AG04450 (cell line): ENCODE data around the gene PCSK6. TPM values are rescaled to one million over a fixed set of nuclear protein-coding genes. Genes with fewer than 3 reads are reported as not detected.

Source experiments
- CTCF ChIA-PET: fragments of 300-600, 350-600 bp; formaldehyde crosslinking; extraction: SDS; loops from one replicate; lab custom pipeline; 2022; ENCODE audit warnings: antibody characterized with exemption, inconsistent platforms; lab: Charles Lee
- POLR2A ChIA-PET: fragments of 350-600 bp; formaldehyde crosslinking; extraction: SDS; loops from one replicate; lab custom pipeline; 2021; ENCODE audit warnings: antibody characterized with exemption, inconsistent platforms; lab: Yijun Ruan, JAX
- DNase-seq: peaks from one replicate; pipeline ENCODE4 v3.0.0-alpha.2; 2011; ENCODE audit warnings: low read depth, low spot score
- H3K27ac ChIP-seq: one replicate; pipeline ENCODE4 v1.5.1; 2012; ENCODE audit warnings: low read depth, low read length, control low read depth
- H3K27me3 ChIP-seq: one replicate; pipeline ENCODE4 v1.6.0; 2012; ENCODE audit warnings: low read length; ENCODE audit not compliant: control insufficient read depth, insufficient read depth
- H3K4me3 ChIP-seq: 2 replicates; pipeline ENCODE4 v1.5.1; 2011; ENCODE audit warnings: mild to moderate bottlenecking, low read depth, low read length, control low read depth
- H3K9me3 ChIP-seq: 2 replicates; pipeline ENCODE4 v1.5.1; 2012; ENCODE audit warnings: low read length; ENCODE audit not compliant: control insufficient read depth, insufficient read depth
- CTCF ChIP-seq: IDR thresholded peaks from 2 replicates; pipeline ENCODE4 v1.5.1; 2011; ENCODE audit warnings: low read depth, low read length, control low read depth, inconsistent platforms
- polyA plus RNA-seq: library from polyadenylated mRNA; depleted of rRNA; stranded (reverse); fragments of >200 nt; gene quantifications from 2 replicates; pipeline ENCODE4 v1.2.3, GENCODE V29; 2011

PCSK6 gene
- polyA plus RNA-seq, 1 experiment: 0.06 TPM

GRCh38 chr15:101374326-101374725, 115.2 kb downstream of the PCSK6 start:
- peaks cover 6% of the 10 kb centered on the region for H3K27me3 ChIP-seq
- CTCF ChIA-PET: no interaction called here
- no peak for TF ChIP-seq CTCF
- H3K9me3 ChIP-seq: no peaks in the 10 kb centered on the region
- no peak overlapping the region for H3K27ac ChIP-seq
- DNase-seq: no peak
- H3K4me3 ChIP-seq: no peak overlapping the region
- POLR2A ChIA-PET: no interaction called here

- no peak for TF ChIP-seq CTCF
- H3K9me3 ChIP-seq: no peaks in the 10 kb centered on the region; the same call in 1 of the 2 replicates
- no peak overlapping the region for H3K4me3 ChIP-seq
- ChIA-PET CTCF (interaction anchor here (1.3 kb wide), 1 partner anchor 268 kb away, joined by 4 read pairs; no protein-coding TSS in a partner anchor), POLR2A (no interaction called here)
- no peak for DNase-seq
- no peak overlapping the region for H3K27ac ChIP-seq
- peaks cover 6% of the 10 kb centered on the region for H3K27me3 ChIP-seq
Measured at GRCh38 chr15:101373577-101373976, 115.9 kb downstream of the PCSK6 start.

GRCh38 chr15:101372960-101373525, 116.5 kb downstream of the PCSK6 start:
- POLR2A ChIA-PET: no interaction called here
- CTCF ChIA-PET: interaction anchor here (1.3 kb wide), 1 partner anchor 269 kb away, joined by 4 read pairs; no protein-coding TSS in a partner anchor
- Histone ChIP-seq H3K27me3 (peaks cover 6% of the 10 kb centered on the region), H3K4me3 (no peak overlapping the region), H3K27ac (no peak overlapping the region), H3K9me3 (no peaks in the 10 kb centered on the region; the same call in 1 of the 2 replicates)
- DNase-seq: no peak
- no peak for TF ChIP-seq CTCF

GRCh38 chr15:101372149-101372577, 117.3 kb downstream of the PCSK6 start:
- Histone ChIP-seq H3K9me3 (no peaks in the 10 kb centered on the region; the same call in 1 of the 2 replicates), H3K27ac (no peak overlapping the region), H3K27me3 (peaks cover 6% of the 10 kb centered on the region), H3K4me3 (no peak overlapping the region)
- DNase-seq: peak; percentile 10
- ChIA-PET CTCF (interaction anchor here (1.3 kb wide), 1 partner anchor 270 kb away, joined by 4 read pairs; no protein-coding TSS in a partner anchor), POLR2A (no interaction called here)
- no peak for TF ChIP-seq CTCF

- ChIA-PET POLR2A (no interaction called here), CTCF (no interaction called here)
- no peak overlapping the region for H3K4me3 ChIP-seq
- H3K27me3 ChIP-seq: peaks cover 12% of the 10 kb centered on the region
- no peak for TF ChIP-seq CTCF
- no peak for DNase-seq
- H3K9me3 ChIP-seq: no peaks in the 10 kb centered on the region; the same call in 1 of the 2 replicates
- no peak overlapping the region for H3K27ac ChIP-seq
Measured at GRCh38 chr15:101371519-101371918, 118.0 kb downstream of the PCSK6 start.
